HCT116 (cell line): ENCODE measurements around the gene TUNAR. TPM values are rescaled to one million over a fixed set of nuclear protein-coding genes. Genes with fewer than 3 reads are reported as not detected.

ENCODE experiments used
- ATAC-seq: fragments of 200-7000 bp; cut with Tn5 transposase; 2 replicates; pipeline ENCODE4 v1.9.1; 2020; ENCODE audit warnings: mild to moderate bottlenecking, moderate library complexity
- BruUV-seq: library from RNA; stranded (reverse); fragments of 400-500 nt; replicated peaks from 2 replicates; lab custom pipeline; 2021; lab: Mats Ljungman, UMichigan
- CTCF ChIA-PET: fragments of 300-600 bp; sonication (Branson Sonifier 250); formaldehyde crosslinking; loops from one replicate; lab custom pipeline; 2021; ENCODE audit warnings: antibody characterized with exemption; lab: Charles Lee
- POLR2A ChIA-PET: fragments of 300-600, 350-600 bp; sonication (Branson Sonifier 250); formaldehyde crosslinking; loops from one replicate; lab custom pipeline; 2021; ENCODE audit warnings: antibody characterized with exemption; lab: Charles Lee
- RAD21 ChIA-PET, 2 experiments: fragments of 300-600 bp; sonication (Branson Sonifier 250); formaldehyde crosslinking; loops; one replicate each; lab custom pipeline; 2023; ENCODE audit warnings: low total read pairs in 2 of 2; ENCODE audit not compliant: uncharacterized antibody in 2 of 2, unreplicated experiment in 2 of 2, low non-redundant PET in 1 of 2; lab: Charles Lee
- DNase-seq: peaks from one replicate; pipeline ENCODE4 v3.0.0-alpha.2; 2010; ENCODE audit warnings: low read depth, low spot score
- H2AFZ ChIP-seq: fragments of 200-600 bp; shearing (Covaris generic), sonication (generic); 2 replicates; pipeline ENCODE4 v1.6.1; 2017; ENCODE audit warnings: low read depth, mixed run types, mixed read lengths, antibody characterized with exemption, low read length; ENCODE audit not compliant: poor library complexity, severe bottlenecking
- H3K27ac ChIP-seq: 2 replicates; pipeline ENCODE4 v1.5.1; 2012; ENCODE audit warnings: low read depth, low read length
- H3K27me3 ChIP-seq: fragments of 200-600 bp; sonication (generic); 2 replicates; pipeline ENCODE4 v1.6.1; 2016; ENCODE audit warnings: mixed run types, low read length, mixed read lengths; ENCODE audit not compliant: insufficient read depth
- H3K36me3 ChIP-seq, 2 experiments: fragments of 200-500 bp in 1 of 2; fragments of 200-600 bp in 1 of 2; sonication (Bioruptor generic) in 1 of 2; sonication (generic) in 1 of 2; 2 replicates each; pipeline versions ENCODE4 v1.5.1 to v1.6.1; 2014 to 2016; ENCODE audit warnings: low read length in 2 of 2, inconsistent platforms in 1 of 2, mixed read lengths in 1 of 2, mixed run types in 1 of 2; ENCODE audit not compliant: insufficient read depth in 2 of 2, control insufficient read depth in 1 of 2
- H3K4me1 ChIP-seq, 2 experiments: fragments of 200-600 bp in 1 of 2; sonication (generic) in 1 of 2; 2 replicates each; pipeline versions ENCODE4 v1.5.1 to v1.6.1; 2012 to 2017; ENCODE audit warnings: low read length in 2 of 2, inconsistent platforms in 1 of 2, mild to moderate bottlenecking in 1 of 2, mixed read lengths in 1 of 2, mixed run types in 1 of 2, moderate library complexity in 1 of 2; ENCODE audit not compliant: insufficient read depth in 2 of 2, control insufficient read depth in 1 of 2
- H3K4me2 ChIP-seq: fragments of 200-600 bp; sonication (generic); 2 replicates; pipeline ENCODE4 v1.6.1; 2017; ENCODE audit warnings: mixed run types, low read length, mixed read lengths
- H3K4me3 ChIP-seq, 2 experiments: fragments of 200-600 bp in 1 of 2; sonication (generic) in 1 of 2; replicated peaks in 1 of 2; 2 replicates each; pipeline ENCODE4 v1.5.1; 2011 to 2016; ENCODE audit warnings: low read length in 2 of 2, control low read depth in 1 of 2, low read depth in 1 of 2, mild to moderate bottlenecking in 1 of 2, mixed read lengths in 1 of 2, mixed run types in 1 of 2
- H3K79me2 ChIP-seq: fragments of 200-600 bp; sonication (generic); 2 replicates; pipeline ENCODE4 v1.6.1; 2017; ENCODE audit warnings: mild to moderate bottlenecking, mixed run types, low read length, moderate library complexity, mixed read lengths; ENCODE audit not compliant: insufficient read depth
- H3K9ac ChIP-seq: fragments of 200-600 bp; sonication (generic); 2 replicates; pipeline ENCODE4 v1.6.1; 2016; ENCODE audit warnings: low read length, mixed read lengths
- H3K9me2 ChIP-seq: fragments of 200-600 bp; sonication (generic), shearing (Covaris generic); 2 replicates; pipeline ENCODE4 v1.6.1; 2017; ENCODE audit warnings: mixed run types, mild to moderate bottlenecking, moderate library complexity; ENCODE audit not compliant: insufficient read depth
- H3K9me3 ChIP-seq, 2 experiments: fragments of 200-500 bp in 1 of 2; fragments of 200-600 bp in 1 of 2; sonication (Bioruptor generic) in 1 of 2; sonication (generic) in 1 of 2; 2 replicates each; pipeline ENCODE4 v1.6.1; 2014 to 2017; ENCODE audit warnings: low read length in 2 of 2, mixed read lengths in 2 of 2, inconsistent platforms in 1 of 2, low read depth in 1 of 2, mild to moderate bottlenecking in 1 of 2, mixed run types in 1 of 2, moderate library complexity in 1 of 2; ENCODE audit not compliant: control insufficient read depth in 1 of 2, insufficient read depth in 1 of 2
- H4K20me1 ChIP-seq: fragments of 200-600 bp; sonication (generic), shearing (Covaris generic); 2 replicates; pipeline ENCODE4 v1.6.1; 2017; ENCODE audit warnings: mixed run types, mild to moderate bottlenecking, moderate library complexity; ENCODE audit not compliant: insufficient read depth
- CEBPB ChIP-seq: IDR thresholded peaks from 2 replicates; pipeline ENCODE4 v1.6.1; 2012; ENCODE audit warnings: low read depth
- YY1 ChIP-seq: IDR thresholded peaks from 2 replicates; pipeline ENCODE4 v1.6.1; 2011; ENCODE audit warnings: low read length, low read depth, moderate library complexity, mild to moderate bottlenecking; ENCODE audit not compliant: insufficient replicate concordance; ENCODE audit errors: extremely low read depth
- ZFX ChIP-seq: fragments of 450-650 bp; IDR thresholded peaks from 2 replicates; pipeline ENCODE4 v1.6.1; 2017
- ZNF274 ChIP-seq: fragments of 200-500 bp; sonication (Bioruptor generic); IDR thresholded peaks from 2 replicates; pipeline ENCODE4 v1.6.1; 2014; ENCODE audit warnings: mild to moderate bottlenecking, low read depth, low read length, inconsistent platforms
- intact Hi-C: fragments of 100-400 bp; cut with micrococcal nuclease; formaldehyde crosslinking; loops from 2 replicates; pipeline ENCODE4 v1.10.0; 2022
- total RNA-seq: library from RNA; stranded (reverse); gene quantifications from one replicate; pipeline ENCODE4 v1.2.1, GENCODE V29; 2021; ENCODE audit not compliant: unreplicated experiment

The TUNAR gene
- total RNA-seq, 1 experiment from 2014 or later = not detected

DNA sequence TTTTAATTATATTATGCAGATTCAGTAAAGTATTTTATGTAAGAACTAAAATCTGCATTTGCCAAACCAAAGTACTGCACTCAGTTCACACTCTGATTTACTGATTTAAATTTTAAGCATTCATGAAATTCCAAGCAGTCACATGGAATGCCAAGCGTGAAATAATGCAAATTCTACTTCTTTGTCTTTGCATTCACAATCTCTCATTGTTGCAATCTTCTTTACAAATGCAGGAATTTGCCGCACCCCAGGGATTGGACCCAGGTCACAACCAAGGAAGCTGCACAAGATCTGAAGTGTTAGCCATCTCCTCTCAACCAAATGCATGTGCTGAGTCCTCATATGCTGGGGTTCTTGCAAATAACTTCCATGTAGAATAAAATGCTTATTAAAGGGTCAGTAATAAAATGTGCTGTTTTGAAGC is 71.9 kb downstream of the TUNAR start:
- RAD21 ChIA-PET = no interaction called here
- BruUV-seq = no TSS peak
- H3K27me3 ChIP-seq = peaks cover 35% of the 10 kb centered on the region
- POLR2A ChIA-PET = no interaction called here
- no peak overlapping the region for H3K4me3 ChIP-seq
- no peaks in the 10 kb centered on the region for H3K9me2 ChIP-seq
- TF ChIP-seq YY1 = no peak
- TF ChIP-seq ZNF274 = no peak
- no peak for TF ChIP-seq ZFX
- CTCF ChIA-PET = no interaction called here
- no peak overlapping the region for H2AFZ ChIP-seq
- no peak overlapping the region for H3K27ac ChIP-seq
- H3K9ac ChIP-seq = no peak overlapping the region
- no peaks in the 10 kb centered on the region for H3K79me2 ChIP-seq
- no peak overlapping the region for H3K4me2 ChIP-seq
- DNase-seq (no peak), ATAC-seq (no peak)
- intact Hi-C loops = loop anchor here (10.0 kb wide), 1 partner anchor 154 kb away; no protein-coding TSS in a partner anchor
- H3K4me1 ChIP-seq = no peaks in the 10 kb centered on the region
- H3K36me3 ChIP-seq = no peaks in the 10 kb centered on the region
- H4K20me1 ChIP-seq = no peaks in the 10 kb centered on the region
- H3K9me3 ChIP-seq = no peaks in the 10 kb centered on the region

DNA sequence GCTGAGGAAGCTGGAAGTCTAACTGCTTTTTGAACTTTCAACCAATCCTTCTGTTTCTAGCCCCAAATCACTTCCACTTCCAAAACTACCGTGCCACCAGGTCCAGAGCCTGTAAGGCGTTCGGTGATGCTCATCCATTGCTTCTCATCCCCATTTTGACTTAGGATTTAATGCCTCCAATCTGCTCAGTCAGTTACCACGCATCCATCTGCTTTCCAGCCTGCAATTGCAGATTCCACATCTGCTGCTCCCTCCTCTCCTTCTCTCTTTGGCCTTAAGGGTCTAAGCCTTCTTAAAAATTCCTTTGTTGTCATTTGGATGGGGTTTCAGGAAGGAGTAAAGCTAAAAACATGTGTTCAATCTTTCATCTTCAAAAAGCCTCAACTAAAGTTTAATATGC is 74.7 kb downstream of the TUNAR start:
- Histone ChIP-seq H3K9me3 (no peaks in the 10 kb centered on the region), H3K4me3 (no peak overlapping the region), H3K9me2 (no peaks in the 10 kb centered on the region), H3K27ac (no peak overlapping the region), H3K4me2 (no peak overlapping the region), H4K20me1 (no peaks in the 10 kb centered on the region), H3K9ac (no peak overlapping the region), H3K79me2 (no peaks in the 10 kb centered on the region), H3K4me1 (no peaks in the 10 kb centered on the region), H2AFZ (no peak overlapping the region), H3K36me3 (no peaks in the 10 kb centered on the region), H3K27me3 (peaks cover 30% of the 10 kb centered on the region)
- CTCF ChIA-PET = no interaction called here
- intact Hi-C loops = no loop called here
- POLR2A ChIA-PET = no interaction called here
- no TSS peak for BruUV-seq
- RAD21 ChIA-PET = no interaction called here
- ATAC-seq (no peak), DNase-seq (no peak)
- TF ChIP-seq CEBPB = no peak
